ENCODE data around the gene WWC1.

DNA sequence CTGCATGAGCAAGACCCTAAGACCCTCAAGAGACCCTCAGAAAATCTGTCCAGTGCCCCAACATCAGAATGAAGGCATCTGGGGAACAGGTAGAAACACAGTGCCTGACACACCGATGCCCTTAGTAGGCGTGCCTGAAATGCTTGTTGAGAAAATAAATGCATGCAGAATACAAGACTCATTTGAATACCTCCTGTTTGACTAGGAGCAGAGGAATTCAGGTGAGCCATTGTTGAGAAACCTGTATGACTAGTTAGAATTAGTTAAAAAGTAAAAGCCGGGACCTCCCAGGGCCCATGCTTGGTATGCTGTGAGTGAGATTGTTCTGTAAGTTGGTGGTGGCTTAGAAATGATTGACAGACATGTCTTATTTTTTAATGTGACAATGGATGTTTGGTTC lies 55.0 kb downstream of the WWC1 start:
- TF ChIP-seq, protein P1, sequence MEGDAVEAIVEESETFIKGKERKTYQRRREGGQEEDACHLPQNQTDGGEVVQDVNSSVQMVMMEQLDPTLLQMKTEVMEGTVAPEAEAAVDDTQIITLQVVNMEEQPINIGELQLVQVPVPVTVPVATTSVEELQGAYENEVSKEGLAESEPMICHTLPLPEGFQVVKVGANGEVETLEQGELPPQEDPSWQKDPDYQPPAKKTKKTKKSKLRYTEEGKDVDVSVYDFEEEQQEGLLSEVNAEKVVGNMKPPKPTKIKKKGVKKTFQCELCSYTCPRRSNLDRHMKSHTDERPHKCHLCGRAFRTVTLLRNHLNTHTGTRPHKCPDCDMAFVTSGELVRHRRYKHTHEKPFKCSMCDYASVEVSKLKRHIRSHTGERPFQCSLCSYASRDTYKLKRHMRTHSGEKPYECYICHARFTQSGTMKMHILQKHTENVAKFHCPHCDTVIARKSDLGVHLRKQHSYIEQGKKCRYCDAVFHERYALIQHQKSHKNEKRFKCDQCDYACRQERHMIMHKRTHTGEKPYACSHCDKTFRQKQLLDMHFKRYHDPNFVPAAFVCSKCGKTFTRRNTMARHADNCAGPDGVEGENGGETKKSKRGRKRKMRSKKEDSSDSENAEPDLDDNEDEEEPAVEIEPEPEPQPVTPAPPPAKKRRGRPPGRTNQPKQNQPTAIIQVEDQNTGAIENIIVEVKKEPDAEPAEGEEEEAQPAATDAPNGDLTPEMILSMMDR (IDR thresholded peaks at IDR 0.05) = no peak
- TF ChIP-seq POLR2A (IDR thresholded peaks at IDR 0.05) = no peak
